ENCODE results near the gene CPNE2.

DNA sequence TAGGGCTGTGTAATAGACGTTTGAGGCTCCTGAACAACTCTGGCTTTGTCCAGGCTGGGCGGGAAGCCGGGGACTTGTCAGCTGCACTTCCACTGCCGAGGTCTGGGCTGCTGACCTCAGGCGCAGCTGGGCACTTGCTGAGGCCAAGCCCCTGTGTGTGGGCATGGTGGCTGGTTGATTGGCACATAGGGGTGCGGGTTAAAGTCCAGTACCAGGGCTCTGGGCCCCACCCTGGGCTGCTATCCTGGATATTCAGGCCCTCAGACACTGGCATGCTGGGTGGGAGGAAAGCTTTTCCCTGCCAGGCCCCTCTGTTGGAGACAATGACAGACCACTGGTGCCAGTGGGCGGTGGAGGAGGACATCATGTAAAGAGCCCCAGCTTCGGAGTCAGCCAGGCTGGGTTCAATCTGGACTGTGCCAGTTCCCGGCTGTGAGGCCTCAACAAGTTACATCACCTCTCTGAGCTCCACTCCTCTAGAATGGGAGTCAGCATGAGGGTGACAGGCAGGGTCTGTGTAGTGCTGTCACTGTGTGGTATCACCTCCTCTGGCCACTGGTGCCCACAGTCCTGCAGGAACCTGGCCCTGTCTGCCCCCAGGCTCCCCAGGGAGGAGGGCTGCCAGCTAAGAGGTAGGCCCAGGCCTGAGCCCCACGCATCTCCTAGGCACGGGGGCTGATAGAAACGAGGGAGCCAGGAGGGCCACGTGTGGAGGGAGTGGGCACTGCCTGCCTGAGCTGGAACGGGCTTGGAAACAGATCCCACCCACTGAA lies 51.0 kb downstream of the CPNE2 start:
- TF ChIP-seq, protein P1, sequence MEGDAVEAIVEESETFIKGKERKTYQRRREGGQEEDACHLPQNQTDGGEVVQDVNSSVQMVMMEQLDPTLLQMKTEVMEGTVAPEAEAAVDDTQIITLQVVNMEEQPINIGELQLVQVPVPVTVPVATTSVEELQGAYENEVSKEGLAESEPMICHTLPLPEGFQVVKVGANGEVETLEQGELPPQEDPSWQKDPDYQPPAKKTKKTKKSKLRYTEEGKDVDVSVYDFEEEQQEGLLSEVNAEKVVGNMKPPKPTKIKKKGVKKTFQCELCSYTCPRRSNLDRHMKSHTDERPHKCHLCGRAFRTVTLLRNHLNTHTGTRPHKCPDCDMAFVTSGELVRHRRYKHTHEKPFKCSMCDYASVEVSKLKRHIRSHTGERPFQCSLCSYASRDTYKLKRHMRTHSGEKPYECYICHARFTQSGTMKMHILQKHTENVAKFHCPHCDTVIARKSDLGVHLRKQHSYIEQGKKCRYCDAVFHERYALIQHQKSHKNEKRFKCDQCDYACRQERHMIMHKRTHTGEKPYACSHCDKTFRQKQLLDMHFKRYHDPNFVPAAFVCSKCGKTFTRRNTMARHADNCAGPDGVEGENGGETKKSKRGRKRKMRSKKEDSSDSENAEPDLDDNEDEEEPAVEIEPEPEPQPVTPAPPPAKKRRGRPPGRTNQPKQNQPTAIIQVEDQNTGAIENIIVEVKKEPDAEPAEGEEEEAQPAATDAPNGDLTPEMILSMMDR (conservative IDR thresholded peaks at IDR 0.05; ENCODE audit: low read depth, low read length): no peak
- TF ChIP-seq EZH2 (IDR thresholded peaks at IDR 0.05; ENCODE audit: low read length, unreplicated experiment): no peak
